SK-N-SH (cell line): ENCODE results near the gene THEM4. TPM values are rescaled to one million over a fixed set of nuclear protein-coding genes. Genes with fewer than 3 reads are reported as not detected.

ENCODE experiments used
- CTCF ChIA-PET: fragments of 300-600, 350-600 bp; formaldehyde crosslinking; extraction: SDS; loops from one replicate; lab custom pipeline; 2021; lab: Yijun Ruan, JAX
- POLR2A ChIA-PET: fragments of 350-600 bp; sonication (Branson Sonifier 250); formaldehyde crosslinking; extraction: SDS; loops from one replicate; lab custom pipeline; 2020; ENCODE audit warnings: antibody characterized with exemption, inconsistent platforms; lab: Yijun Ruan, JAX
- DNase-seq: peaks from one replicate; pipeline ENCODE4 v3.0.0; 2012
- H2AFZ ChIP-seq: fragments of 200-600 bp; sonication (generic); 2 replicates; pipeline ENCODE4 v1.8.1; 2016; ENCODE audit warnings: antibody characterized with exemption, mild to moderate bottlenecking, low read depth
- H3F3A ChIP-seq: fragments of 200-600 bp; sonication (generic); replicated peaks from 2 replicates; pipeline ENCODE3; 2016; ENCODE audit warnings: antibody characterized with exemption, mild to moderate bottlenecking; ENCODE audit not compliant: insufficient read depth
- H3K27ac ChIP-seq, 2 experiments: fragments of 200-500 bp in 1 of 2; fragments of 200-600 bp in 1 of 2; sonication (Bioruptor generic) in 1 of 2; sonication (generic), shearing (Covaris generic) in 1 of 2; 2 replicates each; pipeline versions ENCODE4 v1.5.1 to v1.6.1; 2014 to 2016; ENCODE audit warnings: low read depth in 2 of 2, inconsistent platforms in 1 of 2, low read length in 1 of 2, mild to moderate bottlenecking in 1 of 2, mixed read lengths in 1 of 2
- H3K27me3 ChIP-seq: fragments of 200-600 bp; sonication (generic), shearing (Covaris generic); 2 replicates; pipeline ENCODE4 v1.6.1; 2016; ENCODE audit warnings: mixed run types; ENCODE audit not compliant: insufficient read depth
- H3K36me3 ChIP-seq, 2 experiments: fragments of 200-500 bp in 1 of 2; fragments of 200-600 bp in 1 of 2; sonication (Bioruptor generic) in 1 of 2; sonication (generic) in 1 of 2; replicated peaks in 1 of 2; 2 replicates each; pipeline versions ENCODE3 to v1.5.1; 2014 to 2016; ENCODE audit warnings: low read length in 1 of 2, mild to moderate bottlenecking in 1 of 2; ENCODE audit not compliant: insufficient read depth in 2 of 2, control insufficient read depth in 1 of 2
- H3K4me1 ChIP-seq, 2 experiments: fragments of 200-500 bp in 1 of 2; fragments of 200-600 bp in 1 of 2; sonication (Bioruptor generic) in 1 of 2; sonication (generic), shearing (Covaris generic) in 1 of 2; 2 replicates each; pipeline versions ENCODE4 v1.5.1 to v1.6.1; 2014 to 2016; ENCODE audit warnings: low read depth in 1 of 2, low read length in 1 of 2, mixed run types in 1 of 2; ENCODE audit not compliant: insufficient read depth in 2 of 2, control insufficient read depth in 1 of 2
- H3K4me2 ChIP-seq: fragments of 200-600 bp; sonication (generic), shearing (Covaris generic); 2 replicates; pipeline ENCODE4 v1.6.1; 2017; ENCODE audit warnings: mixed run types
- H3K4me3 ChIP-seq, 2 experiments: fragments of 200-500 bp in 1 of 2; fragments of 200-600 bp in 1 of 2; sonication (Bioruptor generic) in 1 of 2; sonication (generic), shearing (Covaris generic) in 1 of 2; 2 replicates each; pipeline versions ENCODE4 v1.5.1 to v1.8.1; 2014 to 2016; ENCODE audit warnings: low read depth in 2 of 2, inconsistent platforms in 1 of 2, low read length in 1 of 2, mild to moderate bottlenecking in 1 of 2, mixed read lengths in 1 of 2, moderate library complexity in 1 of 2
- H3K79me2 ChIP-seq: fragments of 200-600 bp; sonication (generic); 2 replicates; pipeline ENCODE4 v1.8.1; 2017; ENCODE audit warnings: mild to moderate bottlenecking; ENCODE audit not compliant: insufficient read depth
- H3K9ac ChIP-seq: fragments of 200-600 bp; sonication (generic); 2 replicates; pipeline ENCODE4 v1.6.1; 2017; ENCODE audit warnings: mixed run types
- H3K9me2 ChIP-seq: fragments of 200-600 bp; sonication (generic); 2 replicates; pipeline ENCODE4 v1.6.1; 2017; ENCODE audit warnings: mixed run types
- H3K9me3 ChIP-seq: fragments of 200-600 bp; sonication (generic); 2 replicates; pipeline ENCODE4 v1.6.1; 2017; ENCODE audit warnings: mixed run types, mild to moderate bottlenecking, moderate library complexity
- H4K20me1 ChIP-seq: fragments of 200-600 bp; sonication (generic); 2 replicates; pipeline ENCODE4 v1.6.1; 2017; ENCODE audit warnings: mild to moderate bottlenecking, mixed run types; ENCODE audit not compliant: insufficient read depth
- CHD2 ChIP-seq: fragments of 150-350 bp; IDR thresholded peaks from 2 replicates; pipeline ENCODE4 v1.6.1; 2018; ENCODE audit warnings: low read length; ENCODE audit not compliant: partially characterized antibody
- ELF1 ChIP-seq: IDR thresholded peaks from 2 replicates; pipeline ENCODE4 v1.4.0; 2012
- FOXM1 ChIP-seq: IDR thresholded peaks from 2 replicates; pipeline ENCODE4 v1.4.0; 2012; ENCODE audit warnings: low read depth, mild to moderate bottlenecking
- GABPA ChIP-seq: IDR thresholded peaks from 2 replicates; pipeline ENCODE4 v1.4.0; 2012; ENCODE audit warnings: low read depth, mild to moderate bottlenecking
- GATA2 ChIP-seq: sonication (generic); formaldehyde crosslinking; IDR thresholded peaks from 2 replicates; pipeline ENCODE4 v1.5.0; 2020; ENCODE audit warnings: mild to moderate bottlenecking, missing genetic modification reagents
- JUND ChIP-seq: IDR thresholded peaks from 2 replicates; pipeline ENCODE4 v1.4.0; 2012
- MEF2A ChIP-seq: IDR thresholded peaks from 2 replicates; pipeline ENCODE4 v1.4.0; 2012; ENCODE audit warnings: low read depth, borderline replicate concordance
- NRF1 ChIP-seq: IDR thresholded peaks from 2 replicates; pipeline ENCODE4 v1.6.1; 2012; ENCODE audit warnings: low read depth, mild to moderate bottlenecking, low read length
- POLR2AphosphoS5 ChIP-seq: IDR thresholded peaks from 2 replicates; pipeline ENCODE4 v1.6.1; 2012; ENCODE audit warnings: low read depth, low read length
- RAD21 ChIP-seq: IDR thresholded peaks from 2 replicates; pipeline ENCODE4 v1.6.1; 2012; ENCODE audit warnings: mild to moderate bottlenecking, low read length
- RCOR1 ChIP-seq: fragments of 150-350 bp; IDR thresholded peaks from 2 replicates; pipeline ENCODE4 v1.6.1; 2017; ENCODE audit warnings: antibody characterized with exemption, low read length
- RFX5 ChIP-seq: IDR thresholded peaks from 2 replicates; pipeline ENCODE4 v1.6.1; 2012; ENCODE audit warnings: mild to moderate bottlenecking, improper control_type of control experiment, low read length
- RXRA ChIP-seq: IDR thresholded peaks from 2 replicates; pipeline ENCODE4 v1.4.0; 2012; ENCODE audit warnings: low read depth, mild to moderate bottlenecking, borderline replicate concordance
- SIN3A ChIP-seq: IDR thresholded peaks from 2 replicates; pipeline ENCODE4 v1.6.1; 2012; ENCODE audit warnings: low read depth, mild to moderate bottlenecking, low read length, moderate library complexity, borderline replicate concordance
- SMC3 ChIP-seq: IDR thresholded peaks from 2 replicates; pipeline ENCODE4 v1.6.1; 2012; ENCODE audit warnings: low read depth, low read length, improper control_type of control experiment
- TCF12 ChIP-seq: IDR thresholded peaks from 2 replicates; pipeline ENCODE4 v1.4.0; 2012
- YY1 ChIP-seq: IDR thresholded peaks from 2 replicates; pipeline ENCODE4 v1.4.0; 2012; ENCODE audit warnings: low read depth, mild to moderate bottlenecking
- WGBS: methylation state at CpG from one replicate; pipeline ENCODE4 v1.1.6; 2017; ENCODE audit warnings: low lambda C conversion rate; 5-methylcytosine and 5-hydroxymethylcytosine counted together
- polyA plus RNA-seq, 3 experiments: library from polyadenylated mRNA; depleted of rRNA; stranded (reverse); fragments of >200 nt; gene quantifications; 2 replicates each; pipeline ENCODE4 v1.2.3, GENCODE V29; 2012
- TF ChIP-seq, protein P1 (sequence below): IDR thresholded peaks from 2 replicates; pipeline ENCODE4; 2012
- TF ChIP-seq, protein P2 (sequence below): fragments of 150-350 bp; IDR thresholded peaks from 2 replicates; pipeline ENCODE4 v1.6.1; 2017; ENCODE audit warnings: antibody characterized with exemption, low read length, low read depth, borderline replicate concordance
- TF ChIP-seq, protein P3 (sequence below): IDR thresholded peaks from 2 replicates; pipeline ENCODE4 v1.4.0; 2012; ENCODE audit warnings: low read depth, borderline replicate concordance
- TF ChIP-seq, protein P4 (sequence below): IDR thresholded peaks from 2 replicates; pipeline ENCODE4 v1.4.0; 2012; ENCODE audit warnings: low read depth
- TF ChIP-seq, protein P5 (sequence below): fragments of 200-600 bp; sonication (generic); IDR thresholded peaks from 2 replicates; pipeline ENCODE4 v1.6.1; 2017; ENCODE audit warnings: antibody characterized with exemption, mild to moderate bottlenecking, moderate library complexity

THEM4 gene
- polyA plus RNA-seq, 1 of the 3 experiments (the other 2 are of a cell fraction), result 10.1 TPM

DNA sequence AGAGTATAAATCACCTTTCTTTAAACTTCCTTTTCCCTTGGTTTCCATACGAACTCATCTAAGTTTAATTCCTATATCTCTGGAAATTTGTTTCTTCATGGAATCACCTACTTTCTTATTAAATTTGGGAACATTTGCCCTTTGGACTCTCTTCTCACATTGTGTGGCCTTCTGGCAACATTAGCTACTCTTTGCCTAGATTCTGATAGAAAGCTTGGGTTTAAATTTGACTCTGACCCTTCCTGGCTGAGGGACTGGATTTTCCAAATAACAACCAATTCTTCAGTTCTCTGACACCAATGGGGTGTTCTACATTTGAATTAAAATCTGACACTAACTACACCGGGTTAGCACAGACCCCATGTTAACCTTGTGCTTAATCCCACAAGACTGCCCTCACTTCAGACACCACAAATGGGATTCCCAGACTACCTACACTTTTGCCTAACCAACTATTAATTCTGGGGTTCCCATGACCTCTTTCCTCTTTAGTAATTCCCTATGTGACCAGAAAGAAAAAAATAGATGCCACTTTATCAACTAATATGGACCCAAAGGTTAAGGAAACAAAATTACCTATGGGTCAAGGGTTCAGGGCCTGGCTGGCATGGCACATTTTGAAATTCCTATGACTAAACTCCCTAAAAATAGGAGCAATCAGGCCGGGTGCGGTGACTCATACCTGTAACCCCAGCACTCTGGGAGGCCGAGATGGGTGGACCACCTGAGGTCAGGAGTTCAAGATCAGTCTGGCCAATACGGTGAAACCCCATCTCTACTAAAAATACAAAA, 9.7 kb upstream of the THEM4 start:
- Histone ChIP-seq H3K9me3 (no peaks in the 10 kb centered on the region), H3K4me1 (no peaks in the 10 kb centered on the region), H3K4me2 (no peak overlapping the region), H2AFZ (no peak overlapping the region), H3K36me3 (no peaks in the 10 kb centered on the region), H3K9ac (no peak overlapping the region), H3K27me3 (peaks cover 40% of the 10 kb centered on the region), H3K4me3 (no peak overlapping the region), H3K9me2 (no peaks in the 10 kb centered on the region), H3K27ac (no peak overlapping the region), H3K79me2 (no peaks in the 10 kb centered on the region), H3F3A (no peaks in the 10 kb centered on the region), H4K20me1 (no peaks in the 10 kb centered on the region)
- CTCF ChIA-PET, result interaction anchor here (1.7 to 3.4 kb wide), 2 partner anchors 15 to 82 kb away, joined by 7 to 18 read pairs; no protein-coding TSS in a partner anchor
- POLR2A ChIA-PET, result no interaction called here
- DNase-seq, result no peak
- TF ChIP-seq FOXM1 (no peak), TCF12 (no peak), SMC3 (no peak), ELF1 (no peak), JUND (no peak), RXRA (no peak), CHD2 (no peak), YY1 (no peak), POLR2AphosphoS5 (no peak), RAD21 (no peak), GATA2 (no peak), MEF2A (no peak)
- TF ChIP-seq, protein P1, sequence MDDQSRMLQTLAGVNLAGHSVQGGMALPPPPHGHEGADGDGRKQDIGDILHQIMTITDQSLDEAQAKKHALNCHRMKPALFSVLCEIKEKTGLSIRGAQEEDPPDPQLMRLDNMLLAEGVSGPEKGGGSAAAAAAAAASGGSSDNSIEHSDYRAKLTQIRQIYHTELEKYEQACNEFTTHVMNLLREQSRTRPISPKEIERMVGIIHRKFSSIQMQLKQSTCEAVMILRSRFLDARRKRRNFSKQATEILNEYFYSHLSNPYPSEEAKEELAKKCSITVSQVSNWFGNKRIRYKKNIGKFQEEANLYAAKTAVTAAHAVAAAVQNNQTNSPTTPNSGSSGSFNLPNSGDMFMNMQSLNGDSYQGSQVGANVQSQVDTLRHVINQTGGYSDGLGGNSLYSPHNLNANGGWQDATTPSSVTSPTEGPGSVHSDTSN, result no peak
- TF ChIP-seq, protein P2, sequence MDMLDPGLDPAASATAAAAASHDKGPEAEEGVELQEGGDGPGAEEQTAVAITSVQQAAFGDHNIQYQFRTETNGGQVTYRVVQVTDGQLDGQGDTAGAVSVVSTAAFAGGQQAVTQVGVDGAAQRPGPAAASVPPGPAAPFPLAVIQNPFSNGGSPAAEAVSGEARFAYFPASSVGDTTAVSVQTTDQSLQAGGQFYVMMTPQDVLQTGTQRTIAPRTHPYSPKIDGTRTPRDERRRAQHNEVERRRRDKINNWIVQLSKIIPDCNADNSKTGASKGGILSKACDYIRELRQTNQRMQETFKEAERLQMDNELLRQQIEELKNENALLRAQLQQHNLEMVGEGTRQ, result no peak
- WGBS, result 25% methylated on average over 6 of the region's 6 CpGs

DNA sequence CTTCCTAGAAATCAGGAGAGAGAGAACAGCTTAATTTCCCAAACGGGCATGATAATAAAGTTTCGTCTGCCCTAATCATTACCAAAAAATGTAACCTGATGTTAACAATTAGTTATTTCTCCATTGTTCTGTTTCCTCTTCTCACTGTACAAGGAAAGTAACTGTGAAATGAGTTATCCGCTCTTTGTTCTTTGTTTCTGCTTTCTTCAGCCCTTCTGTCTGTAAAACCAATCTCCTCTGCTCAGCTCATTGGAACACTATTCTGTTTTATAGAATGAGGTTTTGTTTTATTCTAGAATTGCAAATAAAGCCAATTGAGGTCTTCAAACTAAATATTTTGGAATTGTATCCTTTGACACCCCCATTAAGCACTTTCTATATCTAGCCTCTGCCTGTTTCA, 8.8 kb upstream of the THEM4 start:
- Histone ChIP-seq H4K20me1 (no peaks in the 10 kb centered on the region), H3K36me3 (no peaks in the 10 kb centered on the region), H3K4me2 (no peak overlapping the region), H3K79me2 (no peaks in the 10 kb centered on the region), H3K4me1 (no peaks in the 10 kb centered on the region), H3K9me2 (no peaks in the 10 kb centered on the region), H2AFZ (no peak overlapping the region; the same call in 1 of the 2 replicates), H3K9ac (no peak overlapping the region), H3K4me3 (no peak overlapping the region), H3K9me3 (0 out of 2 replicates have a peak, but pooled peaks cover 2% of the 10 kb centered on the region), H3K27ac (no peak overlapping the region), H3F3A (no peaks in the 10 kb centered on the region), H3K27me3 (peaks cover 33% of the 10 kb centered on the region)
- ChIA-PET CTCF (interaction anchor here (1.5 to 1.7 kb wide), 2 partner anchors 15 to 83 kb away, joined by 5 to 7 read pairs; no protein-coding TSS in a partner anchor), POLR2A (no interaction called here)
- WGBS, result 61% methylated on average over 3 of the region's 3 CpGs
- no peak for DNase-seq
- no peak for TF ChIP-seq GABPA
- TF ChIP-seq RCOR1, result no peak
- TF ChIP-seq NRF1, result no peak
- TF ChIP-seq, protein P3, sequence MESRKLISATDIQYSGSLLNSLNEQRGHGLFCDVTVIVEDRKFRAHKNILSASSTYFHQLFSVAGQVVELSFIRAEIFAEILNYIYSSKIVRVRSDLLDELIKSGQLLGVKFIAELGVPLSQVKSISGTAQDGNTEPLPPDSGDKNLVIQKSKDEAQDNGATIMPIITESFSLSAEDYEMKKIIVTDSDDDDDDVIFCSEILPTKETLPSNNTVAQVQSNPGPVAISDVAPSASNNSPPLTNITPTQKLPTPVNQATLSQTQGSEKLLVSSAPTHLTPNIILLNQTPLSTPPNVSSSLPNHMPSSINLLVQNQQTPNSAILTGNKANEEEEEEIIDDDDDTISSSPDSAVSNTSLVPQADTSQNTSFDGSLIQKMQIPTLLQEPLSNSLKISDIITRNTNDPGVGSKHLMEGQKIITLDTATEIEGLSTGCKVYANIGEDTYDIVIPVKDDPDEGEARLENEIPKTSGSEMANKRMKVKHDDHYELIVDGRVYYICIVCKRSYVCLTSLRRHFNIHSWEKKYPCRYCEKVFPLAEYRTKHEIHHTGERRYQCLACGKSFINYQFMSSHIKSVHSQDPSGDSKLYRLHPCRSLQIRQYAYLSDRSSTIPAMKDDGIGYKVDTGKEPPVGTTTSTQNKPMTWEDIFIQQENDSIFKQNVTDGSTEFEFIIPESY, result no peak
- TF ChIP-seq GATA2, result no peak
- TF ChIP-seq, protein P4, sequence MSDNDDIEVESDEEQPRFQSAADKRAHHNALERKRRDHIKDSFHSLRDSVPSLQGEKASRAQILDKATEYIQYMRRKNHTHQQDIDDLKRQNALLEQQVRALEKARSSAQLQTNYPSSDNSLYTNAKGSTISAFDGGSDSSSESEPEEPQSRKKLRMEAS, result no peak
- TF ChIP-seq SIN3A, result no peak
- no peak for TF ChIP-seq CHD2
- TF ChIP-seq, protein P2, result no peak
- no peak for TF ChIP-seq RXRA
- no peak for TF ChIP-seq RAD21
- TF ChIP-seq, protein P5, sequence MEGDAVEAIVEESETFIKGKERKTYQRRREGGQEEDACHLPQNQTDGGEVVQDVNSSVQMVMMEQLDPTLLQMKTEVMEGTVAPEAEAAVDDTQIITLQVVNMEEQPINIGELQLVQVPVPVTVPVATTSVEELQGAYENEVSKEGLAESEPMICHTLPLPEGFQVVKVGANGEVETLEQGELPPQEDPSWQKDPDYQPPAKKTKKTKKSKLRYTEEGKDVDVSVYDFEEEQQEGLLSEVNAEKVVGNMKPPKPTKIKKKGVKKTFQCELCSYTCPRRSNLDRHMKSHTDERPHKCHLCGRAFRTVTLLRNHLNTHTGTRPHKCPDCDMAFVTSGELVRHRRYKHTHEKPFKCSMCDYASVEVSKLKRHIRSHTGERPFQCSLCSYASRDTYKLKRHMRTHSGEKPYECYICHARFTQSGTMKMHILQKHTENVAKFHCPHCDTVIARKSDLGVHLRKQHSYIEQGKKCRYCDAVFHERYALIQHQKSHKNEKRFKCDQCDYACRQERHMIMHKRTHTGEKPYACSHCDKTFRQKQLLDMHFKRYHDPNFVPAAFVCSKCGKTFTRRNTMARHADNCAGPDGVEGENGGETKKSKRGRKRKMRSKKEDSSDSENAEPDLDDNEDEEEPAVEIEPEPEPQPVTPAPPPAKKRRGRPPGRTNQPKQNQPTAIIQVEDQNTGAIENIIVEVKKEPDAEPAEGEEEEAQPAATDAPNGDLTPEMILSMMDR, result no peak
- no peak for TF ChIP-seq RFX5
